ENCODE results near the gene ST3GAL6. TPM values are rescaled to one million over a fixed set of nuclear protein-coding genes. Genes with fewer than 3 reads are reported as not detected.

ST3GAL6 gene
- polyA plus RNA-seq, 3 donors = 21.0 to 49.5 (median 22.8) TPM

GRCh38 chr3:98817547-98818041 is 54.5 kb downstream of the ST3GAL6 start:
- H3K27me3 Mint-ChIP-seq (ENCODE audit: low read depth in 3 of 3) = peaks cover 0 to 1% (median 0%) of the 10 kb centered on the region in 3 donors
- H3K9me3 ChIP-seq (replicated peaks in 1 of 2; ENCODE audit: control insufficient read depth in 1 of 2, insufficient read depth in 1 of 2, low read length in 2 of 2) = no peaks in the 10 kb centered on the region
- no peaks in the 10 kb centered on the region for H3K4me1 Mint-ChIP-seq
- no CpG with 5 or more reads among the region's 3 CpGs for WGBS (ENCODE audit: insufficient coverage)
- no peak overlapping the region for H3K4me2 ChIP-seq (replicated peaks; ENCODE audit: extremely low read depth, low read length, poor library complexity, severe bottlenecking)
- no peak overlapping the region for H3K27ac ChIP-seq (ENCODE audit: low read depth in 1 of 2, low read length in 2 of 2)
- H3K4me3 ChIP-seq (replicated peaks in 1 of 3; ENCODE audit: low read depth in 2 of 3, low read length in 3 of 3) = no peak overlapping the region
- no peaks in the 10 kb centered on the region for H3K9me3 Mint-ChIP-seq
- H3K36me3 ChIP-seq (replicated peaks in 1 of 2; ENCODE audit: control insufficient read depth in 1 of 2, insufficient read depth in 2 of 2, low read length in 2 of 2) = no peaks in the 10 kb centered on the region
- no peaks in the 10 kb centered on the region for H3K27me3 ChIP-seq (ENCODE audit: control insufficient read depth in 2 of 2, insufficient read depth in 2 of 2, low read length in 2 of 2)
- no peaks in the 10 kb centered on the region for H4K20me1 ChIP-seq (ENCODE audit: insufficient read depth, low read length)
- H3K36me3 Mint-ChIP-seq = no peaks in the 10 kb centered on the region
- TF ChIP-seq, protein P1, sequence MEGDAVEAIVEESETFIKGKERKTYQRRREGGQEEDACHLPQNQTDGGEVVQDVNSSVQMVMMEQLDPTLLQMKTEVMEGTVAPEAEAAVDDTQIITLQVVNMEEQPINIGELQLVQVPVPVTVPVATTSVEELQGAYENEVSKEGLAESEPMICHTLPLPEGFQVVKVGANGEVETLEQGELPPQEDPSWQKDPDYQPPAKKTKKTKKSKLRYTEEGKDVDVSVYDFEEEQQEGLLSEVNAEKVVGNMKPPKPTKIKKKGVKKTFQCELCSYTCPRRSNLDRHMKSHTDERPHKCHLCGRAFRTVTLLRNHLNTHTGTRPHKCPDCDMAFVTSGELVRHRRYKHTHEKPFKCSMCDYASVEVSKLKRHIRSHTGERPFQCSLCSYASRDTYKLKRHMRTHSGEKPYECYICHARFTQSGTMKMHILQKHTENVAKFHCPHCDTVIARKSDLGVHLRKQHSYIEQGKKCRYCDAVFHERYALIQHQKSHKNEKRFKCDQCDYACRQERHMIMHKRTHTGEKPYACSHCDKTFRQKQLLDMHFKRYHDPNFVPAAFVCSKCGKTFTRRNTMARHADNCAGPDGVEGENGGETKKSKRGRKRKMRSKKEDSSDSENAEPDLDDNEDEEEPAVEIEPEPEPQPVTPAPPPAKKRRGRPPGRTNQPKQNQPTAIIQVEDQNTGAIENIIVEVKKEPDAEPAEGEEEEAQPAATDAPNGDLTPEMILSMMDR (IDR thresholded peaks at IDR 0.05) = peak; percentile 87
- no peaks in the 10 kb centered on the region for H3K4me1 ChIP-seq (ENCODE audit: control insufficient read depth in 1 of 2, insufficient read depth in 2 of 2, low read length in 2 of 2)
- no peak overlapping the region for H3K27ac Mint-ChIP-seq
- H3K79me2 ChIP-seq (ENCODE audit: insufficient read depth, low read length) = no peaks in the 10 kb centered on the region
- DNase-seq = peak in 2 of 3 donors; percentile 2 to 52
- no peak overlapping the region for H3K4me3 Mint-ChIP-seq
- no peak overlapping the region for H3K9ac ChIP-seq (ENCODE audit: insufficient read depth, low read length, poor library complexity, severe bottlenecking)
- intact Hi-C loops (cut with micrococcal nuclease) = no loop called here
- no peak overlapping the region for H2AFZ ChIP-seq (ENCODE audit: insufficient read depth, low read depth, low read length, poor library complexity, severe bottlenecking)

GRCh38 chr3:98821063-98821462 is 57.9 kb downstream of the ST3GAL6 start:
- Histone ChIP-seq H3K4me3 (replicated peaks in 1 of 3; ENCODE audit: low read depth in 2 of 3, low read length in 3 of 3) (no peak overlapping the region), H3K4me2 (replicated peaks; ENCODE audit: extremely low read depth, low read length, poor library complexity, severe bottlenecking) (no peak overlapping the region), H2AFZ (ENCODE audit: insufficient read depth, low read depth, low read length, poor library complexity, severe bottlenecking) (no peak overlapping the region), H3K27ac (ENCODE audit: low read depth in 1 of 2, low read length in 2 of 2) (no peak overlapping the region), H3K27me3 (ENCODE audit: control insufficient read depth in 2 of 2, insufficient read depth in 2 of 2, low read length in 2 of 2) (no peaks in the 10 kb centered on the region), H3K36me3 (replicated peaks in 1 of 2; ENCODE audit: control insufficient read depth in 1 of 2, insufficient read depth in 2 of 2, low read length in 2 of 2) (no peaks in the 10 kb centered on the region), H3K4me1 (ENCODE audit: control insufficient read depth in 1 of 2, insufficient read depth in 2 of 2, low read length in 2 of 2) (no peaks in the 10 kb centered on the region), H3K9ac (ENCODE audit: insufficient read depth, low read length, poor library complexity, severe bottlenecking) (no peak overlapping the region), H3K79me2 (ENCODE audit: insufficient read depth, low read length) (no peaks in the 10 kb centered on the region), H3K9me3 (replicated peaks in 1 of 2; ENCODE audit: control insufficient read depth in 1 of 2, insufficient read depth in 1 of 2, low read length in 2 of 2) (no peaks in the 10 kb centered on the region), H4K20me1 (ENCODE audit: insufficient read depth, low read length) (no peaks in the 10 kb centered on the region)
- H3K27me3 Mint-ChIP-seq (ENCODE audit: low read depth in 3 of 3) = no peaks in the 10 kb centered on the region
- no peaks in the 10 kb centered on the region for H3K36me3 Mint-ChIP-seq
- H3K4me3 Mint-ChIP-seq = no peak overlapping the region
- no peak for DNase-seq
- no peaks in the 10 kb centered on the region for H3K4me1 Mint-ChIP-seq
- H3K27ac Mint-ChIP-seq = no peak overlapping the region
- no CpG with 5 or more reads among the region's 3 CpGs for WGBS (ENCODE audit: insufficient coverage)
- intact Hi-C loops (cut with micrococcal nuclease) = no loop called here
- H3K9me3 Mint-ChIP-seq = no peaks in the 10 kb centered on the region
- TF ChIP-seq, protein P1 (IDR thresholded peaks at IDR 0.05) = no peak
